Measurements from ENCODE around the gene SOX8. TPM values are rescaled to one million over a fixed set of nuclear protein-coding genes. Genes with fewer than 3 reads are reported as not detected.

Gene SOX8
- total RNA-seq, 1 donor from 2014 or later: 0.96 TPM

DNA sequence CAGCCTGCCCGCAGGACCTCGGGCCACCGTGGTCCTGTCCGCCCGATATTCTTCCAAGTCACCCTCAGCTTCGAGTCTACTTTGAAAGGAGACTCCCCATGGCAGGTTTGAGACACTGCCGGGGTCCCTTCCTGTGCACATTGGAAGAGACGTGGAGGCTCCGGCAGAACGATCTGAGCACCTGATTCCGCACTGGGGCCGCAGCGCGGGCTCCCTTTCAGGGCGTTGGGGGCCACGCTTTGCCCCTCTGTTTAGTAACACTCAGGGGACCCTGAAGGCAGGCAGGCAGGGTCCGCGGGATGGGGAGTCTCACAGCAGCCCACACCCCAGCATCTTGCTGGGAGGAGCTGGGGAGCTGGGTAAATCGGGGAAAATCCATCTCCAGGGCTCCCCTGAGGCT lies 30.6 kb downstream of the SOX8 start:
- Histone ChIP-seq H3K27me3 (ENCODE audit: low read depth) (peaks cover 54% of the 10 kb centered on the region), H3K4me1 (no peaks in the 10 kb centered on the region), H3K9me3 (replicated peaks) (no peaks in the 10 kb centered on the region), H3K27ac (replicated peaks) (no peak overlapping the region), H3K36me3 (no peaks in the 10 kb centered on the region), H3K4me3 (no peak overlapping the region)
- intact Hi-C loops (cut with micrococcal nuclease): no loop called here
- TF ChIP-seq CTCF (IDR thresholded peaks at IDR 0.05; ENCODE audit: borderline replicate concordance): no peak
- no peak for DNase-seq

GRCh38 chr16:1012722-1013592 lies 31.4 kb downstream of the SOX8 start:
- Histone ChIP-seq H3K4me3 (no peak overlapping the region), H3K27ac (replicated peaks) (no peak overlapping the region), H3K9me3 (replicated peaks) (no peaks in the 10 kb centered on the region), H3K4me1 (no peaks in the 10 kb centered on the region), H3K36me3 (no peaks in the 10 kb centered on the region), H3K27me3 (ENCODE audit: low read depth) (peaks cover 46% of the 10 kb centered on the region)
- TF ChIP-seq CTCF (IDR thresholded peaks at IDR 0.05; ENCODE audit: borderline replicate concordance): no peak
- intact Hi-C loops (cut with micrococcal nuclease): no loop called here
- no peak for DNase-seq

DNA sequence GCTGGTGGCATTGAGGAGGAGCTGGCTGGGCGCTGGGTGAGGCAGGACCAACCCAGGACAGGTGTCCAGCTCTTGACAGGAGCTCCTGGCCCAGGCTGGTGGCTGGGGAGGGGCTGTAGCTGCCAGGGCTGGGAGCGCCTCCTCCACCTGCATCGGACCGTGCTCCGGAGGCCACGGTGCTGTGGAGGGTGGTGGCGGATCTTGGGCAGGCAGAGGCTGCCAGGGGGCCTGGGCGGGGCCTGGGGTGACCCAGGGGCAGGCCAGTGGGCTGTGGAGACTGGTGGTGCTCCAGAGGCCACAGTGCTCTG lies 32.0 kb downstream of the SOX8 start:
- DNase-seq: no peak
- intact Hi-C loops (cut with micrococcal nuclease): no loop called here
- TF ChIP-seq CTCF (IDR thresholded peaks at IDR 0.05; ENCODE audit: borderline replicate concordance): no peak

GRCh38 chr16:1014221-1014620 lies 32.7 kb downstream of the SOX8 start:
- intact Hi-C loops (cut with micrococcal nuclease): no loop called here

More for the DNA sequence above, 32.0 kb downstream of the SOX8 start:
- Histone ChIP-seq H3K27ac (replicated peaks) (no peak overlapping the region), H3K36me3 (no peaks in the 10 kb centered on the region), H3K4me1 (no peaks in the 10 kb centered on the region), H3K4me3 (no peak overlapping the region), H3K9me3 (replicated peaks) (no peaks in the 10 kb centered on the region), H3K27me3 (ENCODE audit: low read depth) (peaks cover 40% of the 10 kb centered on the region)

GRCh38 chr16:1014771-1015495 lies 33.4 kb downstream of the SOX8 start:
- intact Hi-C loops (cut with micrococcal nuclease): no loop called here
- Histone ChIP-seq H3K9me3 (replicated peaks) (no peaks in the 10 kb centered on the region), H3K4me3 (no peak overlapping the region), H3K27ac (replicated peaks) (no peak overlapping the region), H3K27me3 (ENCODE audit: low read depth) (peaks cover 37% of the 10 kb centered on the region), H3K4me1 (peaks cover 14% of the 10 kb centered on the region), H3K36me3 (no peaks in the 10 kb centered on the region)
- peak; percentile 36 for DNase-seq
- TF ChIP-seq CTCF (IDR thresholded peaks at IDR 0.05; ENCODE audit: borderline replicate concordance): no peak

More at GRCh38 chr16:1014221-1014620, 32.7 kb downstream of the SOX8 start:
- peaks cover 37% of the 10 kb centered on the region for H3K27me3 ChIP-seq (ENCODE audit: low read depth)
- DNase-seq: no peak
- no peak overlapping the region for H3K27ac ChIP-seq (replicated peaks)
- no peaks in the 10 kb centered on the region for H3K36me3 ChIP-seq
- TF ChIP-seq CTCF (IDR thresholded peaks at IDR 0.05; ENCODE audit: borderline replicate concordance): no peak
- peaks cover 7% of the 10 kb centered on the region for H3K4me1 ChIP-seq
- no peak overlapping the region for H3K4me3 ChIP-seq
- H3K9me3 ChIP-seq (replicated peaks): no peaks in the 10 kb centered on the region

Measured in left ventricle myocardium inferior (tissue), 1 donor.